AG04449 (cell line): Measurements from ENCODE around the gene ZBTB4.

Experiments
- CTCF ChIA-PET: fragments of 350-600 bp; formaldehyde crosslinking; extraction: SDS; loops from one replicate; lab custom pipeline; 2021; ENCODE audit warnings: antibody characterized with exemption; lab: Yijun Ruan, JAX
- POLR2A ChIA-PET: fragments of 400-600, 350-600 bp; formaldehyde crosslinking; extraction: SDS; loops from one replicate; lab custom pipeline; 2020; ENCODE audit warnings: antibody characterized with exemption, inconsistent platforms; lab: Yijun Ruan, JAX
- DNase-seq: peaks from one replicate; pipeline ENCODE4 v3.0.0-alpha.2; 2010; ENCODE audit warnings: low read depth, low spot score
- H3K4me3 ChIP-seq: 2 replicates; pipeline ENCODE4 v1.5.1; 2011; ENCODE audit warnings: low read depth, mild to moderate bottlenecking, control low read depth, low read length
- CTCF ChIP-seq: IDR thresholded peaks from one replicate; pipeline ENCODE4 v1.5.1; 2011; ENCODE audit warnings: mild to moderate bottlenecking, moderate library complexity, low read length, control low read depth, inconsistent platforms; ENCODE audit not compliant: insufficient read depth; ENCODE audit errors: missing control alignments

Gene ZBTB4

GRCh38 chr17:7423679-7424078 is 55.8 kb downstream of the ZBTB4 start:
- no peak for DNase-seq
- POLR2A ChIA-PET: interaction anchor here (1.2 to 1.5 kb wide), 2 partner anchors 17 to 19 kb away, joined by 3 to 5 read pairs; partner anchors contain the start of gene TMEM256
- CTCF ChIA-PET: interaction anchor here (1.1 to 3.4 kb wide), 2 partner anchors 13 to 17 kb away, joined by 3 to 10 read pairs; no protein-coding TSS in a partner anchor
- no peak for TF ChIP-seq CTCF
- H3K4me3 ChIP-seq: no peak overlapping the region

GRCh38 chr17:7421186-7421585 is 58.2 kb downstream of the ZBTB4 start:
- POLR2A ChIA-PET: interaction anchor here (1.0 to 1.6 kb wide), 2 partner anchors 17 to 63 kb away, joined by 4 to 6 read pairs; partner anchors contain the start of genes POLR2A and TMEM256
- no peak for DNase-seq
- TF ChIP-seq CTCF: no peak
- CTCF ChIA-PET: interaction anchor here (2.5 kb wide), 1 partner anchor 16 kb away, joined by 10 read pairs; no protein-coding TSS in a partner anchor
- H3K4me3 ChIP-seq: no peak overlapping the region

GRCh38 chr17:7419819-7420610 is 59.4 kb downstream of the ZBTB4 start, which contains the start of gene SPEM1:
Gene SPEM1 (plus strand): TSS chr17:7420324. CDS start chr17:7420385, 61 bp downstream.
- no peak for TF ChIP-seq CTCF
- H3K4me3 ChIP-seq: no peak within 1 kb of the TSS
- CTCF ChIA-PET: interaction anchor here (0.8 to 2.5 kb wide), 3 partner anchors 17 to 141 kb away, joined by 3 to 10 read pairs (median 3); no protein-coding TSS in a partner anchor
- POLR2A ChIA-PET: interaction anchor here (1.0 to 1.6 kb wide), 2 partner anchors 16 to 64 kb away, joined by 4 to 6 read pairs; partner anchors contain the start of genes POLR2A and TMEM256
- no peak for DNase-seq

GRCh38 chr17:7418472-7419152 is 60.8 kb downstream of the ZBTB4 start:
- CTCF ChIA-PET: interaction anchor here (0.8 to 1.0 kb wide), 2 partner anchors 97 to 142 kb away, joined by 3 read pairs; no protein-coding TSS in a partner anchor

GRCh38 chr17:7417056-7417655 is 62.3 kb downstream of the ZBTB4 start:
- CTCF ChIA-PET: no interaction called here
- no peak for TF ChIP-seq CTCF
- no peak overlapping the region for H3K4me3 ChIP-seq
- POLR2A ChIA-PET: interaction anchor here (0.7 kb wide), 1 partner anchor 13 kb away, joined by 4 read pairs; the partner anchor contains the start of gene TMEM256
- DNase-seq: no peak

More at GRCh38 chr17:7418472-7419152, 60.8 kb downstream of the ZBTB4 start:
- POLR2A ChIA-PET: no interaction called here
- DNase-seq: no peak
- H3K4me3 ChIP-seq: no peak overlapping the region
- TF ChIP-seq CTCF: no peak
